WTC11 (cell line): Measurements from ENCODE around the gene CDR2. TPM values are rescaled to one million over a fixed set of nuclear protein-coding genes. Genes with fewer than 3 reads are reported as not detected.

Experiments used
- ATAC-seq: fragments of 200-7000 bp; cut with Tn5 transposase; 2 replicates; pipeline ENCODE4 v1.10.0; 2021; ENCODE audit warnings: mild to moderate bottlenecking, moderate library complexity
- CTCF ChIA-PET: fragments of 300-600 bp; sonication (Branson Sonifier 250); formaldehyde crosslinking; loops from one replicate; lab custom pipeline; 2021; ENCODE audit warnings: antibody characterized with exemption; lab: Charles Lee
- POLR2A ChIA-PET: fragments of 350-600 bp; sonication (Branson Sonifier 250); formaldehyde crosslinking; loops from one replicate; lab custom pipeline; 2021; ENCODE audit warnings: antibody characterized with exemption; lab: Charles Lee
- DNase-seq: peaks from one replicate; pipeline ENCODE4 v3.0.0; 2021; ENCODE audit warnings: low spot score
- H3K27ac Mint-ChIP-seq: 2 replicates; pipeline ENCODE4 v1.8.0; 2021; ENCODE audit warnings: mixed read lengths
- H3K27me3 Mint-ChIP-seq: 2 replicates; pipeline ENCODE4 v1.8.0; 2021; ENCODE audit warnings: low read depth, mild to moderate bottlenecking, moderate library complexity, mixed read lengths
- H3K36me3 Mint-ChIP-seq: 2 replicates; pipeline ENCODE4 v1.8.0; 2021; ENCODE audit warnings: mixed read lengths
- H3K4me1 Mint-ChIP-seq: 2 replicates; pipeline ENCODE4 v1.8.0; 2022; ENCODE audit warnings: mixed read lengths
- H3K4me3 Mint-ChIP-seq: 2 replicates; pipeline ENCODE4 v1.8.0; 2021; ENCODE audit warnings: mild to moderate bottlenecking, moderate library complexity, mixed read lengths
- H3K9me3 Mint-ChIP-seq: 2 replicates; pipeline ENCODE4 v1.8.0; 2021; ENCODE audit warnings: mixed read lengths
- ATF1 ChIP-seq: sonication (generic); formaldehyde crosslinking; IDR thresholded peaks from 2 replicates; pipeline ENCODE4 v1.8.1; 2023; ENCODE audit warnings: mild to moderate bottlenecking, moderate library complexity, missing genetic modification reagents
- CBFB ChIP-seq: sonication (generic); formaldehyde crosslinking; IDR thresholded peaks from 2 replicates; pipeline ENCODE4 v1.8.1; 2022; ENCODE audit warnings: mild to moderate bottlenecking, low read depth, missing genetic modification reagents
- FOXP1 ChIP-seq: sonication (generic); formaldehyde crosslinking; IDR thresholded peaks from 2 replicates; pipeline ENCODE4 v1.8.0; 2022; ENCODE audit warnings: missing genetic modification reagents, mild to moderate bottlenecking, moderate library complexity, borderline replicate concordance
- GABPB1 ChIP-seq: sonication (generic); formaldehyde crosslinking; IDR thresholded peaks from 2 replicates; pipeline ENCODE4 v1.8.1; 2023; ENCODE audit warnings: mild to moderate bottlenecking, missing genetic modification reagents
- GTF2I ChIP-seq: fragments of 250-450 bp; sonication (Bioruptor Pico); conservative IDR thresholded peaks from 2 replicates; pipeline ENCODE4 v1.4.0; 2021; ENCODE audit warnings: mild to moderate bottlenecking
- KAT7 ChIP-seq: sonication (generic); formaldehyde crosslinking; IDR thresholded peaks from 2 replicates; pipeline ENCODE4 v1.8.1; 2023; ENCODE audit warnings: missing genetic modification reagents, mild to moderate bottlenecking, borderline replicate concordance
- MYBL2 ChIP-seq: sonication (generic); formaldehyde crosslinking; IDR thresholded peaks from 2 replicates; pipeline ENCODE4 v1.8.1; 2023; ENCODE audit warnings: mild to moderate bottlenecking, moderate library complexity, missing genetic modification reagents
- NFE2L1 ChIP-seq: sonication (generic); formaldehyde crosslinking; IDR thresholded peaks from 2 replicates; pipeline ENCODE4 v1.8.1; 2023; ENCODE audit warnings: missing genetic modification reagents
- NFYB ChIP-seq: sonication (generic); formaldehyde crosslinking; conservative IDR thresholded peaks from 2 replicates; pipeline ENCODE4 v1.8.0; 2022; ENCODE audit warnings: low read depth, missing genetic modification reagents
- SMAD3 ChIP-seq: sonication (generic); formaldehyde crosslinking; IDR thresholded peaks from 2 replicates; pipeline ENCODE4 v1.8.0; 2022; ENCODE audit warnings: missing genetic modification reagents, mild to moderate bottlenecking, borderline replicate concordance
- SMAD4 ChIP-seq: sonication (generic); formaldehyde crosslinking; IDR thresholded peaks from 2 replicates; pipeline ENCODE4 v1.8.0; 2022; ENCODE audit warnings: mild to moderate bottlenecking, missing genetic modification reagents
- SOX15 ChIP-seq: fragments of 250-450 bp; sonication (Bioruptor Pico); IDR thresholded peaks from 2 replicates; pipeline ENCODE4 v1.9.0; 2021; ENCODE audit warnings: mild to moderate bottlenecking
- TEAD4 ChIP-seq: sonication (generic); formaldehyde crosslinking; IDR thresholded peaks from 2 replicates; pipeline ENCODE4 v1.8.0; 2022; ENCODE audit warnings: mild to moderate bottlenecking, missing genetic modification reagents
- TP53 ChIP-seq: sonication (generic); formaldehyde crosslinking; IDR thresholded peaks from 2 replicates; pipeline ENCODE4 v1.8.1; 2023; ENCODE audit warnings: mild to moderate bottlenecking, missing genetic modification reagents
- ZNF219 ChIP-seq: sonication (generic); formaldehyde crosslinking; IDR thresholded peaks from 2 replicates; pipeline ENCODE4 v1.8.0; 2023; ENCODE audit warnings: missing genetic modification reagents, mild to moderate bottlenecking, borderline replicate concordance
- ZNF232 ChIP-seq: sonication (generic); formaldehyde crosslinking; IDR thresholded peaks from 2 replicates; pipeline ENCODE4 v1.8.0; 2022; ENCODE audit warnings: mild to moderate bottlenecking, missing genetic modification reagents
- ZNF416 ChIP-seq: fragments of 250-450 bp; sonication (Bioruptor Pico); IDR thresholded peaks from 2 replicates; pipeline ENCODE4 v1.9.0; 2021; ENCODE audit warnings: mild to moderate bottlenecking, inconsistent platforms
- total RNA-seq: library from RNA; stranded (reverse); gene quantifications from 3 replicates; pipeline ENCODE4 v1.2.3, GENCODE V29; 2021
- TF ChIP-seq, protein P1 (sequence below): sonication (generic); formaldehyde crosslinking; IDR thresholded peaks from 2 replicates; pipeline ENCODE4 v1.8.1; 2022; ENCODE audit warnings: mild to moderate bottlenecking, moderate library complexity, missing genetic modification reagents
- TF ChIP-seq, protein P2 (sequence below): sonication (generic); formaldehyde crosslinking; IDR thresholded peaks from 2 replicates; pipeline ENCODE4 v1.8.0; 2023; ENCODE audit warnings: missing genetic modification reagents
- TF ChIP-seq, protein P3 (sequence below): fragments of 250-450 bp; sonication (Bioruptor Pico); conservative IDR thresholded peaks from 2 replicates; pipeline ENCODE4 v1.9.0; 2021; ENCODE audit warnings: mild to moderate bottlenecking
- TF ChIP-seq, protein P4 (sequence below): sonication (generic); formaldehyde crosslinking; IDR thresholded peaks from 2 replicates; pipeline ENCODE4 v1.8.1; 2022; ENCODE audit warnings: low read depth, mild to moderate bottlenecking, moderate library complexity, missing genetic modification reagents, borderline replicate concordance
- TF ChIP-seq, protein P5 (sequence below): fragments of 250-450 bp; sonication (Bioruptor Pico); IDR thresholded peaks from 2 replicates; pipeline ENCODE4 v1.9.0; 2021; ENCODE audit warnings: moderate library complexity, mild to moderate bottlenecking, inconsistent platforms, borderline replicate concordance
- TF ChIP-seq, protein P6 (sequence below): sonication (generic); formaldehyde crosslinking; IDR thresholded peaks from 2 replicates; pipeline ENCODE4 v1.8.1; 2022; ENCODE audit warnings: low read depth, missing genetic modification reagents, borderline replicate concordance
- TF ChIP-seq, protein P7 (sequence below): sonication (generic); formaldehyde crosslinking; IDR thresholded peaks from 2 replicates; pipeline ENCODE4 v1.8.0; 2022; ENCODE audit warnings: mild to moderate bottlenecking, missing genetic modification reagents

CDR2 gene
- total RNA-seq, 1 experiment from 2014 or later, result 40.9 TPM

DNA sequence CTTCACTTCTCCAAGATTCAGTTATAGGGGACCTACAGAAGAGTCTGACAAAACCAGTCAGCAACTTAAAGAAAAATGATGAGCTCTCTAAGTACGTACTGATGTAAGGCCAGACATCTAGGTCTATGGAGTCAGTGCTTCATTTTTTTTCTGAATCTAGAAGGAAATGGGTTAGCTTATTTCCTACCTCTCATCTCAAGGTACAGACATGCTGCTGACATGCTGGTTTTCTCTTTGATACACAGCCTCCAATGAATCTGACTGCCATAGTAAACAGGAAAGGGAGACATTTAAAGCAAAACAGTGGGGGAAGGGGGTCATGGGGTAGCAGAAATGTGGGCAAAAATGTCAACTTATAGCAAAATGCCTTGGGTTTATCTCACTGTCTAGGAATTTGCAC lies 16.4 kb downstream of the CDR2 start (continued):
- TF ChIP-seq, protein P1, sequence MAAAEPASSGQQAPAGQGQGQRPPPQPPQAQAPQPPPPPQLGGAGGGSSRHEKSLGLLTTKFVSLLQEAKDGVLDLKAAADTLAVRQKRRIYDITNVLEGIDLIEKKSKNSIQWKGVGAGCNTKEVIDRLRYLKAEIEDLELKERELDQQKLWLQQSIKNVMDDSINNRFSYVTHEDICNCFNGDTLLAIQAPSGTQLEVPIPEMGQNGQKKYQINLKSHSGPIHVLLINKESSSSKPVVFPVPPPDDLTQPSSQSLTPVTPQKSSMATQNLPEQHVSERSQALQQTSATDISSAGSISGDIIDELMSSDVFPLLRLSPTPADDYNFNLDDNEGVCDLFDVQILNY (CRISPR knock-in tag), result no peak
- TF ChIP-seq SMAD3 (CRISPR knock-in tag), result no peak
- TF ChIP-seq, all 79 proteins: peak for 0

DNA sequence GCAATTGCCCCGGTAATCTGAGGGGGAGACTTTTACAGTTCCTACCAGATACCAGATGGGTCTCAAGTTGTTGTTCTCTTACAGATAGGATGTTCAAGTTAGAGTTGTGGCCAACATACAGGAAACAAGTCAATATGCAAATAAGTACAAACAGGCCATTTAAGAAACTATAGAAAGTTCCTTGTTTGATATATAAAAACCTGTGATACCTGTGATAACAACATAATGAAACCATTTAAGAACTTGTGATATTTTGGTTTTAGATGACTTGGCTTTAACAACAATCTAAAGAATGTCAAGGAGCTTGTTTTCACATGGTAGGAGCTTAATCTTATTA lies 16.8 kb downstream of the CDR2 start:
- ChIA-PET POLR2A (interaction anchor here (0.5 kb wide), 1 partner anchor 88 kb away, joined by 4 read pairs; no protein-coding TSS in a partner anchor), CTCF (interaction anchor here (0.5 kb wide), 1 partner anchor 79 kb away, joined by 3 read pairs; no protein-coding TSS in a partner anchor)
- TF ChIP-seq ZNF232 (CRISPR knock-in tag), result no peak
- TF ChIP-seq GABPB1 (CRISPR knock-in tag), result no peak
- no peak for TF ChIP-seq GTF2I (CRISPR knock-in tag)
- TF ChIP-seq, protein P2, sequence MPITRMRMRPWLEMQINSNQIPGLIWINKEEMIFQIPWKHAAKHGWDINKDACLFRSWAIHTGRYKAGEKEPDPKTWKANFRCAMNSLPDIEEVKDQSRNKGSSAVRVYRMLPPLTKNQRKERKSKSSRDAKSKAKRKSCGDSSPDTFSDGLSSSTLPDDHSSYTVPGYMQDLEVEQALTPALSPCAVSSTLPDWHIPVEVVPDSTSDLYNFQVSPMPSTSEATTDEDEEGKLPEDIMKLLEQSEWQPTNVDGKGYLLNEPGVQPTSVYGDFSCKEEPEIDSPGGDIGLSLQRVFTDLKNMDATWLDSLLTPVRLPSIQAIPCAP, result no peak
- no peak for TF ChIP-seq SOX15 (CRISPR knock-in tag)
- no peak for TF ChIP-seq NFYB (CRISPR knock-in tag)
- no peak for TF ChIP-seq TEAD4
- no peak for TF ChIP-seq SMAD3 (CRISPR knock-in tag)
- no peak for TF ChIP-seq ZNF219
- no peak overlapping the region for H3K4me3 Mint-ChIP-seq
- peaks cover 14% of the 10 kb centered on the region for H3K36me3 Mint-ChIP-seq
- H3K27ac Mint-ChIP-seq, result 0 out of 2 replicates have a peak overlapping the region, but pooled peaks have one; percentile 32
- H3K9me3 Mint-ChIP-seq, result peaks cover 5% of the 10 kb centered on the region; the same call in 1 of the 2 replicates
- H3K27me3 Mint-ChIP-seq, result no peaks in the 10 kb centered on the region
- DNase-seq, result no peak
- H3K4me1 Mint-ChIP-seq, result peaks cover 46% of the 10 kb centered on the region
- no peak for ATAC-seq

DNA sequence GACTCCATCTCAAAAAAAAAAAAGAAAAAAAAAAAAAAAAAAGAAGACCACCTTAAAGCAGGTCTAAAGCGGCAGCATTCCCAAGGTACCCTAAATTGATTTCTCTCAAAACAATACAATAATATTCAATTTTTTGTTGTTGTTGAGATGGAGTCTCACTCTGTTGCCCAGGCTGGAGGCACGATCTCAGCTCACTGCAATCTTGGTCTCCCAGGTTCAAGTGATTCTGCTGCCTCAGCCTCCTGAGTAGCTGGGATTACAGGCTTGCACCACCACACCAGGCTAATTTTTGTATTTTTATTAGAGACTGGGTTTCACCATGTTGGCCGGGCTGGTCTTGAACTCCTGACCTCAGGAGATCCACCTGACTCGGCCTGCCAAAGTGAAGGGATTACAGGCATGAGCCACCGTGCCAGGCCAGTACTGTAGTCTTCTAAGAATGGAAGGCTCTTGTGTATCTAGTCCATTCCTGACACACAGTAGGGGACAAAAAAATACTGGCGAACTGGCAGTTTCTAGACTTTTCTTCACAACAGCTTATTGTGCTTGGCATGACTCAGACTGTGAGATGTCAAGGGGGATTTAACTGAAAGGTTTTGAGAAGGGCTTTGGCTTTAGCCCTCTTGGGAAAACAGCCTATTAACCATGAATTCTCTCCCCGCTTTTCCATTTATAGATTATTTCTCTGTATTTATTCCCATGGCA lies 17.3 kb downstream of the CDR2 start:
- DNase-seq, result no peak
- POLR2A ChIA-PET, result no interaction called here
- H3K27ac Mint-ChIP-seq, result 0 out of 2 replicates have a peak overlapping the region, but pooled peaks have one; percentile 32
- H3K36me3 Mint-ChIP-seq, result peaks cover 14% of the 10 kb centered on the region
- H3K4me3 Mint-ChIP-seq, result no peak overlapping the region
- no peaks in the 10 kb centered on the region for H3K27me3 Mint-ChIP-seq
- no peaks in the 10 kb centered on the region for H3K9me3 Mint-ChIP-seq
- peaks cover 49% of the 10 kb centered on the region for H3K4me1 Mint-ChIP-seq
- CTCF ChIA-PET, result no interaction called here
- ATAC-seq, result no peak
- TF ChIP-seq KAT7 (CRISPR knock-in tag) (no peak), CBFB (no peak), SMAD4 (no peak), ATF1 (CRISPR knock-in tag) (no peak), TP53 (CRISPR knock-in tag) (no peak), NFE2L1 (CRISPR knock-in tag) (no peak), MYBL2 (CRISPR knock-in tag) (no peak), ZNF416 (CRISPR knock-in tag) (no peak), SMAD3 (CRISPR knock-in tag) (no peak), FOXP1 (CRISPR knock-in tag) (no peak)
- TF ChIP-seq, protein P3, sequence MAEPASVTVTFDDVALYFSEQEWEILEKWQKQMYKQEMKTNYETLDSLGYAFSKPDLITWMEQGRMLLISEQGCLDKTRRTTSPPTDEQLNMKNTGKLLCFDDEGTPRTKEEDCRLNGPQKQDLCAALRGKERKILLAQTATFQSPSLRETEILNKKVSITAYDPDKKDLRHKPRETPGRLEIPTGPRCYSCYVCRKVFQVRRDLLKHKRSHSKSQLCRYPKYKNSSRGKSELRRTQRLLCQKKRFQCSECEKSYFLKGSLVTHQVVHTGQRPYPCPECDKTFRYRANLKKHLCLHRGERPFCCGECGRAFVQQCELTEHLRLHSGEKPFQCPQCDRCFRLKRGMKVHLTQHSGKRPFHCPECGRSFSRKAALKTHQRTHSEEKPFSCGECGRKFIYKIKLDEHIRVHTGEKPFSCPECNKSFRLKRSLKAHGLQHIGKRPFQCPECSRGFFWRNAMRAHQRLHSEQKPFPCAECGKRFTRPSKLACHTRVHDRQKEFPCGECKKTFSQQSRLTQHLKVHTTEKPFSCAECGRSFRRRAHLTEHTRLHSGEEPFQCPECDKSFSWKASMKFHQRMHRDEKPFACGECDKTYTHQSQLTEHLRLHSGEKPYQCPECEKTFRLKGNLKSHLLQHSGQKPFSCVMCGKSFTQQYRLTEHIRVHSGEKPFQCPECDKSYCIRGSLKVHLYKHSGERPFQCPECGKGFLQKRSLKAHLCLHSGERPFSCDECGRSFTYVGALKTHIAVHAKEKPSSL (CRISPR knock-in tag), result no peak
- TF ChIP-seq, protein P4, sequence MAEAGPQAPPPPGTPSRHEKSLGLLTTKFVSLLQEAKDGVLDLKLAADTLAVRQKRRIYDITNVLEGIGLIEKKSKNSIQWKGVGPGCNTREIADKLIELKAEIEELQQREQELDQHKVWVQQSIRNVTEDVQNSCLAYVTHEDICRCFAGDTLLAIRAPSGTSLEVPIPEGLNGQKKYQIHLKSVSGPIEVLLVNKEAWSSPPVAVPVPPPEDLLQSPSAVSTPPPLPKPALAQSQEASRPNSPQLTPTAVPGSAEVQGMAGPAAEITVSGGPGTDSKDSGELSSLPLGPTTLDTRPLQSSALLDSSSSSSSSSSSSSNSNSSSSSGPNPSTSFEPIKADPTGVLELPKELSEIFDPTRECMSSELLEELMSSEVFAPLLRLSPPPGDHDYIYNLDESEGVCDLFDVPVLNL (CRISPR knock-in tag), result no peak
- TF ChIP-seq, protein P5, sequence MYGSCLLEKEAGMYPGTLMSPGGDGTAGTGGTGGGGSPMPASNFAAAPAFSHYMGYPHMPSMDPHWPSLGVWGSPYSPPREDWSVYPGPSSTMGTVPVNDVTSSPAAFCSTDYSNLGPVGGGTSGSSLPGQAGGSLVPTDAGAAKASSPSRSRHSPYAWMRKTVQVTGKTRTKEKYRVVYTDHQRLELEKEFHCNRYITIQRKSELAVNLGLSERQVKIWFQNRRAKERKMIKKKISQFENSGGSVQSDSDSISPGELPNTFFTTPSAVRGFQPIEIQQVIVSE (CRISPR knock-in tag), result no peak
- TF ChIP-seq, protein P6, sequence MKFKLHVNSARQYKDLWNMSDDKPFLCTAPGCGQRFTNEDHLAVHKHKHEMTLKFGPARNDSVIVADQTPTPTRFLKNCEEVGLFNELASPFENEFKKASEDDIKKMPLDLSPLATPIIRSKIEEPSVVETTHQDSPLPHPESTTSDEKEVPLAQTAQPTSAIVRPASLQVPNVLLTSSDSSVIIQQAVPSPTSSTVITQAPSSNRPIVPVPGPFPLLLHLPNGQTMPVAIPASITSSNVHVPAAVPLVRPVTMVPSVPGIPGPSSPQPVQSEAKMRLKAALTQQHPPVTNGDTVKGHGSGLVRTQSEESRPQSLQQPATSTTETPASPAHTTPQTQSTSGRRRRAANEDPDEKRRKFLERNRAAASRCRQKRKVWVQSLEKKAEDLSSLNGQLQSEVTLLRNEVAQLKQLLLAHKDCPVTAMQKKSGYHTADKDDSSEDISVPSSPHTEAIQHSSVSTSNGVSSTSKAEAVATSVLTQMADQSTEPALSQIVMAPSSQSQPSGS, result no peak
- TF ChIP-seq, protein P7, sequence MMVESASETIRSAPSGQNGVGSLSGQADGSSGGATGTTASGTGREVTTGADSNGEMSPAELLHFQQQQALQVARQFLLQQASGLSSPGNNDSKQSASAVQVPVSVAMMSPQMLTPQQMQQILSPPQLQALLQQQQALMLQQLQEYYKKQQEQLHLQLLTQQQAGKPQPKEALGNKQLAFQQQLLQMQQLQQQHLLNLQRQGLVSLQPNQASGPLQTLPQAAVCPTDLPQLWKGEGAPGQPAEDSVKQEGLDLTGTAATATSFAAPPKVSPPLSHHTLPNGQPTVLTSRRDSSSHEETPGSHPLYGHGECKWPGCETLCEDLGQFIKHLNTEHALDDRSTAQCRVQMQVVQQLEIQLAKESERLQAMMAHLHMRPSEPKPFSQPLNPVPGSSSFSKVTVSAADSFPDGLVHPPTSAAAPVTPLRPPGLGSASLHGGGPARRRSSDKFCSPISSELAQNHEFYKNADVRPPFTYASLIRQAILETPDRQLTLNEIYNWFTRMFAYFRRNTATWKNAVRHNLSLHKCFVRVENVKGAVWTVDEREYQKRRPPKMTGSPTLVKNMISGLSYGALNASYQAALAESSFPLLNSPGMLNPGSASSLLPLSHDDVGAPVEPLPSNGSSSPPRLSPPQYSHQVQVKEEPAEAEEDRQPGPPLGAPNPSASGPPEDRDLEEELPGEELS (CRISPR knock-in tag), result no peak
